Endothelial cell of umbilical vein (primary cell): ENCODE measurements around the gene C14orf93. TPM values are rescaled to one million over a fixed set of nuclear protein-coding genes. Genes with fewer than 3 reads are reported as not detected.

ENCODE experiments used
- BruUV-seq: library from RNA; stranded (reverse); fragments of 400-500 nt; replicated peaks from 2 replicates; lab custom pipeline; 2021; lab: Mats Ljungman, UMichigan
- CTCF ChIA-PET: fragments of 300-600, 350-600 bp; sonication (Branson Sonifier 250); formaldehyde crosslinking; loops from one replicate; lab custom pipeline; 2021; ENCODE audit warnings: antibody characterized with exemption, inconsistent platforms; lab: Charles Lee
- POLR2A ChIA-PET: fragments of 300-600, 350-600 bp; sonication (Branson Sonifier 250); formaldehyde crosslinking; loops from one replicate; lab custom pipeline; 2021; ENCODE audit warnings: antibody characterized with exemption, inconsistent platforms; lab: Charles Lee
- DNase-seq: peaks from one replicate; pipeline ENCODE4 v3.0.0-alpha.2; 2011; ENCODE audit warnings: low read depth, low spot score
- FAIRE-seq: peaks from 2 replicates; lab custom pipeline; 2011; peaks lifted over from hg19 to GRCh38; lab: Jason Lieb, UNC
- H2AFZ ChIP-seq: 2 replicates; pipeline ENCODE4 v1.6.0; 2012; ENCODE audit warnings: low read depth, low read length, control low read depth, inconsistent platforms
- H3K27ac ChIP-seq: 2 replicates; pipeline ENCODE4 v1.5.1; 2011; ENCODE audit warnings: low read depth, mild to moderate bottlenecking, control low read depth, low read length, moderate library complexity; ENCODE audit not compliant: insufficient read depth
- H3K27me3 ChIP-seq, 2 experiments: 2 replicates each; pipeline versions ENCODE4 v1.6.0 to v1.6.1; 2011; ENCODE audit warnings: low read length in 2 of 2, mixed read lengths in 1 of 2; ENCODE audit not compliant: control insufficient read depth in 2 of 2, insufficient read depth in 2 of 2
- H3K36me3 ChIP-seq, 2 experiments: 2 replicates in 1 of 2; 3 replicates in 1 of 2; pipeline ENCODE4 v1.5.1; 2011; ENCODE audit warnings: low read length in 2 of 2, mild to moderate bottlenecking in 1 of 2, moderate library complexity in 1 of 2; ENCODE audit not compliant: control insufficient read depth in 2 of 2, insufficient read depth in 2 of 2; ENCODE audit errors: extremely low read depth in 1 of 2
- H3K4me1 ChIP-seq: 3 replicates; pipeline ENCODE4 v1.5.1; 2011; ENCODE audit warnings: mild to moderate bottlenecking, low read length; ENCODE audit not compliant: control insufficient read depth, insufficient read depth; ENCODE audit errors: extremely low read depth
- H3K4me2 ChIP-seq: 2 replicates; pipeline ENCODE4 v1.6.1; 2011; ENCODE audit warnings: low read length, control low read depth, mixed read lengths; ENCODE audit not compliant: insufficient read depth
- H3K4me3 ChIP-seq, 3 experiments: fragments of 200-600 bp in 1 of 3; sonication (generic), shearing (Covaris generic) in 1 of 3; replicated peaks in 1 of 3; 2 replicates each; pipeline ENCODE4 v1.5.1; 2011 to 2016; ENCODE audit warnings: control low read depth in 3 of 3, low read length in 3 of 3, mild to moderate bottlenecking in 2 of 3, inconsistent platforms in 1 of 3, low read depth in 1 of 3, moderate library complexity in 1 of 3; ENCODE audit not compliant: insufficient read depth in 1 of 3
- H3K79me2 ChIP-seq: 2 replicates; pipeline ENCODE4 v1.6.0; 2012; ENCODE audit warnings: low read length, inconsistent platforms; ENCODE audit not compliant: control insufficient read depth, insufficient read depth
- H3K9ac ChIP-seq: replicated peaks from 2 replicates; pipeline ENCODE3; 2011; ENCODE audit warnings: low read length, control low read depth; ENCODE audit not compliant: insufficient read depth; ENCODE audit errors: extremely low read depth
- H3K9me1 ChIP-seq: replicated peaks from 3 replicates; pipeline ENCODE4 v1.6.0; 2011; ENCODE audit warnings: mild to moderate bottlenecking, low read length; ENCODE audit not compliant: control insufficient read depth, insufficient read depth; ENCODE audit errors: extremely low read depth
- H3K9me3 ChIP-seq: replicated peaks from 2 replicates; pipeline ENCODE4 v1.5.1; 2012; ENCODE audit warnings: low read length, inconsistent platforms; ENCODE audit not compliant: control insufficient read depth, insufficient read depth
- H4K20me1 ChIP-seq: replicated peaks from 2 replicates; pipeline ENCODE3; 2011; ENCODE audit warnings: mild to moderate bottlenecking, low read length; ENCODE audit not compliant: control insufficient read depth, insufficient read depth; ENCODE audit errors: extremely low read depth
- EZH2 ChIP-seq: IDR thresholded peaks from 2 replicates; pipeline ENCODE4 v1.6.1; 2012; ENCODE audit warnings: borderline replicate concordance, low read depth, mild to moderate bottlenecking, moderate library complexity, low read length, inconsistent platforms; ENCODE audit not compliant: severe bottlenecking
- GATA2 ChIP-seq: IDR thresholded peaks from 2 replicates; pipeline ENCODE4 v1.7.0; 2011; ENCODE audit warnings: low read depth, mild to moderate bottlenecking, moderate library complexity, mixed read lengths, low read length; ENCODE audit not compliant: insufficient read length, insufficient read depth
- JUN ChIP-seq: IDR thresholded peaks from 2 replicates; pipeline ENCODE4 v1.6.1; 2011; ENCODE audit warnings: borderline replicate concordance, low read depth; ENCODE audit not compliant: insufficient read length, insufficient read depth
- MYC ChIP-seq: IDR thresholded peaks from one replicate; pipeline ENCODE4 v1.6.1; 2011; ENCODE audit warnings: mild to moderate bottlenecking, low read depth, low read length
- POLR2A ChIP-seq: IDR thresholded peaks from 2 replicates; pipeline ENCODE4 v1.6.1; 2012; ENCODE audit warnings: low read depth, mild to moderate bottlenecking, control low read depth, low read length
- POLR2AphosphoS5 ChIP-seq: IDR thresholded peaks from 2 replicates; pipeline ENCODE4 v1.6.1; 2012; ENCODE audit warnings: low read depth, mild to moderate bottlenecking, control low read depth, low read length, moderate library complexity; ENCODE audit not compliant: insufficient read depth
- dilution Hi-C: fragments of 300-500 bp; cut with MboI; formaldehyde crosslinking; loops from one replicate; pipeline ENCODE4 v1.15.0; 2019; ENCODE audit warnings: low sequenced_read_pairs; ENCODE audit not compliant: extremely low pct_ligation_motif_present
- intact Hi-C: fragments of 100-400 bp; cut with micrococcal nuclease; formaldehyde crosslinking; loops from one replicate; pipeline ENCODE4 v1.10.0; 2022
- polyA plus RNA-seq, 4 experiments: library from polyadenylated mRNA; depleted of rRNA in 3 of 4; stranded (reverse) in 3 of 4; unstranded in 1 of 4; fragments of >200 nt; gene quantifications; 2 replicates each; pipeline versions ENCODE4 v1.2.1 to v1.2.3, GENCODE V29; 2011 to 2012; ENCODE audit warnings: missing spikeins in 1 of 4
- total RNA-seq: library from RNA; stranded (reverse); gene quantifications from 2 replicates; pipeline ENCODE4 v1.2.3, GENCODE V29; 2021
- TF ChIP-seq, protein P1 (sequence below): IDR thresholded peaks from 2 replicates; pipeline ENCODE4 v1.6.1; 2011; ENCODE audit not compliant: insufficient read depth, insufficient read length
- TF ChIP-seq, protein P2 (sequence below), 2 donors: IDR thresholded peaks; 1 replicate in 1 of 2; 2 replicates in 1 of 2; pipeline ENCODE4 v1.5.1; 2011; ENCODE audit warnings: low read length in 2 of 2, mild to moderate bottlenecking in 2 of 2, moderate library complexity in 2 of 2, control low read depth in 1 of 2, inconsistent platforms in 1 of 2, low read depth in 1 of 2; ENCODE audit not compliant: insufficient read depth in 1 of 2; ENCODE audit errors: extremely low read depth in 1 of 2

The C14orf93 gene
- total and polyA plus RNA-seq, 2 donors (not counting 3 experiments of a cell fraction or from before 2014, with no cell fraction given) = 7.1 to 9.2 TPM

DNA sequence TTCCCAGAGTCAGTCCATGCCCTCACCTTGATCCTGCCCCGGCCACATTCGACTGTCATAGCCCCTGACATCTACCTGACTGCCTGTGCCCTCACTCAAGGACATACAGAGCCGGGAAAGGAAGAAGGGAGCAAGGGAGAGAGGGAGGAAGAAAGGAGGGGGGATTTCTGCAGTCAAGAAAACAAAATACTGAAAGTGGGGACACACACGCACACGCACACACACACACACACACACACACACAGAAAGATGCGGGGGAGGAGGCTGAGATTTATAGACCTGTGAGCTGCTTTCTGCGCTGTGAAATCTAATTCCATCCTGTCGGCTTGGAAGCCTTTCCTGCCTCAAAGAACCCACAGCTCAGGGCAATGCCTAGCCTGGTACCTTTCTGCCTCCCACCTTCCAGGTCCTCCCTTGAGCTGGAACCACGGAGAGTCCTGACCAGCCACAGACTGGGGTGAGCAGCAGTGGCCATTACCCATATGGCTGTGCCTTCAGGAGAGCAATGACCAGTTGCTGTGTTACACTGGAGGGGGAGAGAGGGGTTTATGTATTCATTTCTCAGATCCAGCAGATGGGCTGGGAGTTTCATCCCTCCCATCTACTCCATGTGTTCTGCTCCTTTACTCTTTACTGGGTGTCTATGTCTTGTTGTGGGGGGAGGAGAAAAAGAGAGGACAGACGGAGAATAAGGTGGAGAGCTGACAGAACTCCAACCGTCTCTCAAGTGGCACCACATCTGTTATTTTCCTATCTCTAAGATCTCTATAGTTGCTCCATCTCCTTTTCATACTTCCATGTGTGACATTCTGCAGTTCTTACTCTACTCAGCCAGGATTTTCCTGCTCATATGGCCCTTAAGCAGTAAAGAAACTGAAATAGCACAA is 12.9 kb downstream of the C14orf93 start:
- H3K9me1 ChIP-seq = no peaks in the 10 kb centered on the region
- dilution Hi-C loops (no loop called here), intact Hi-C loops (no loop called here)
- CTCF ChIA-PET = interaction anchor here (0.6 to 17.1 kb wide), 10 partner anchors 11 to 124 kb away, joined by 3 to 1071 read pairs (median 10); partner anchors contain the start of genes CDH24 and PSMB11
- TF ChIP-seq GATA2 = no peak
- no peaks in the 10 kb centered on the region for H3K36me3 ChIP-seq
- BruUV-seq = no TSS peak
- peaks cover 4% of the 10 kb centered on the region for H3K4me1 ChIP-seq
- DNase-seq (no peak), FAIRE-seq (no peak)
- H3K9ac ChIP-seq = no peak overlapping the region
- H3K79me2 ChIP-seq = no peaks in the 10 kb centered on the region
- no peaks in the 10 kb centered on the region for H3K9me3 ChIP-seq
- no peaks in the 10 kb centered on the region for H3K27me3 ChIP-seq
- H3K27ac ChIP-seq = no peak overlapping the region
- no peak overlapping the region for H3K4me2 ChIP-seq
- H3K4me3 ChIP-seq = no peak overlapping the region
- no peak overlapping the region for H2AFZ ChIP-seq
- POLR2A ChIA-PET = no interaction called here
- H4K20me1 ChIP-seq = no peaks in the 10 kb centered on the region

DNA sequence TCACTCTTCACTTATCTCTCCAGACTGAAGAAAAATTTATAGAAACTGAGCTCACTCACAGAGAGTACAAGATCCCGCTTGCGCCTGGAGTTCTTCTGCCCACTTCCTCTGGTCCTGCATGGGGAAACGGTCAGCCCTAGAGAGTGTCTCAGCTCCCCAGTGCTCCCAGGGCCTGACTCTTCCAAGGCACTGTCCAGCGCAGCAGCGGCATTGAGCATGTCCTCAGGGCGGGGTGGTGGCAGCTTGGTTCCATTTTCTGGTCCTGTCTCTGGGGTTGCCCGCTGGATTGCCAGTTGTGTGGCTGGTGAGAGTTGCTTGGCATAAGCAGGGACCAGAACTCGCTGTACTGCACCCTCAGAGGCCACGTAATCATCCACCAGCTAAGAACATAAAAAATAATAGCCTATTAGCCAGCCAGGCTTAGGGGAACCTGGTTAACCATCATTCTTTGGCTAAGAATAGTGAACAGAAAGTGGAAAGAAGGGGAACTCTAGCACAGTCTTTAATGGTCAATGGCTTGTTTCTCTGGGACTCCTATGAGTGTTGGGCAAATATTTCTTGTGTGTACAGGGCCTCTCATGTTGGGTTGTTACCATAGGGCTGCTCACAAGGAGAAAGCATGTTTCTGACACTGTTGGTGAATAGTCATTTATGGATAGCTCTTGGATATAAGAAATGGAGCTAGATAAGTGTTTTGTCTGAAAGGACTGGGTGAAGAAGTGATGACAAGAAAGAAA is 13.9 kb downstream of the C14orf93 start:
- FAIRE-seq = no peak
- DNase-seq = no peak
- BruUV-seq = no TSS peak
- no peaks in the 10 kb centered on the region for H3K9me1 ChIP-seq
- no peaks in the 10 kb centered on the region for H3K9me3 ChIP-seq
- ChIA-PET CTCF (interaction anchor here (0.5 to 17.1 kb wide), 21 partner anchors 10 to 125 kb away, joined by 3 to 1071 read pairs (median 12); partner anchors contain the start of genes CDH24, HAUS4, PRMT5 and PSMB11), POLR2A (interaction anchor here (0.6 to 2.0 kb wide), 2 partner anchors 51 to 62 kb away, joined by 3 to 6 read pairs; no protein-coding TSS in a partner anchor)
- no peaks in the 10 kb centered on the region for H4K20me1 ChIP-seq
- H3K4me1 ChIP-seq = peaks cover 4% of the 10 kb centered on the region
- H2AFZ ChIP-seq = no peak overlapping the region
- TF ChIP-seq, protein P1, sequence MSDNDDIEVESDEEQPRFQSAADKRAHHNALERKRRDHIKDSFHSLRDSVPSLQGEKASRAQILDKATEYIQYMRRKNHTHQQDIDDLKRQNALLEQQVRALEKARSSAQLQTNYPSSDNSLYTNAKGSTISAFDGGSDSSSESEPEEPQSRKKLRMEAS = no peak
- no peak for TF ChIP-seq MYC
- TF ChIP-seq EZH2 = no peak
- no peak for TF ChIP-seq POLR2AphosphoS5
- no peak for TF ChIP-seq GATA2
- no peak for TF ChIP-seq POLR2A
- no peak for TF ChIP-seq JUN
- TF ChIP-seq, protein P2, sequence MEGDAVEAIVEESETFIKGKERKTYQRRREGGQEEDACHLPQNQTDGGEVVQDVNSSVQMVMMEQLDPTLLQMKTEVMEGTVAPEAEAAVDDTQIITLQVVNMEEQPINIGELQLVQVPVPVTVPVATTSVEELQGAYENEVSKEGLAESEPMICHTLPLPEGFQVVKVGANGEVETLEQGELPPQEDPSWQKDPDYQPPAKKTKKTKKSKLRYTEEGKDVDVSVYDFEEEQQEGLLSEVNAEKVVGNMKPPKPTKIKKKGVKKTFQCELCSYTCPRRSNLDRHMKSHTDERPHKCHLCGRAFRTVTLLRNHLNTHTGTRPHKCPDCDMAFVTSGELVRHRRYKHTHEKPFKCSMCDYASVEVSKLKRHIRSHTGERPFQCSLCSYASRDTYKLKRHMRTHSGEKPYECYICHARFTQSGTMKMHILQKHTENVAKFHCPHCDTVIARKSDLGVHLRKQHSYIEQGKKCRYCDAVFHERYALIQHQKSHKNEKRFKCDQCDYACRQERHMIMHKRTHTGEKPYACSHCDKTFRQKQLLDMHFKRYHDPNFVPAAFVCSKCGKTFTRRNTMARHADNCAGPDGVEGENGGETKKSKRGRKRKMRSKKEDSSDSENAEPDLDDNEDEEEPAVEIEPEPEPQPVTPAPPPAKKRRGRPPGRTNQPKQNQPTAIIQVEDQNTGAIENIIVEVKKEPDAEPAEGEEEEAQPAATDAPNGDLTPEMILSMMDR (IDR thresholded peaks at IDR 0.05; ENCODE audit: extremely low read depth in 1 of 2, insufficient read depth in 1 of 2, low read depth in 1 of 2, low read length in 2 of 2) = no peak
- dilution Hi-C loops (no loop called here), intact Hi-C loops (loop anchor here (2.0 kb wide), 1 partner anchor 51 kb away; no protein-coding TSS in a partner anchor)
- no peak overlapping the region for H3K27ac ChIP-seq
- no peak overlapping the region for H3K4me3 ChIP-seq
- no peaks in the 10 kb centered on the region for H3K79me2 ChIP-seq
- H3K36me3 ChIP-seq = no peaks in the 10 kb centered on the region
- H3K4me2 ChIP-seq = no peak overlapping the region
- no peak overlapping the region for H3K9ac ChIP-seq
- H3K27me3 ChIP-seq = no peaks in the 10 kb centered on the region
